Hematopoietic multipotent progenitor cell treated with erythropoietin and hydrocortisone succinate and interleukin-3 and kit ligand, for 4 days (in vitro differentiated cells): ENCODE data around the gene ARL14EPL.
A peak's percentile ranks its signal among the peaks of the same experiment; 100 is the strongest.
"Not testable (repeated sequence)": the region's sequence is repeated elsewhere in the genome, so short reads cannot be mapped to it uniquely, and the experiment has no call there.

Experiments
- DNase-seq: peaks from one replicate; pipeline ENCODE4 v3.0.0-alpha.2; 2015

ARL14EPL gene

GRCh38 chr5:116058346-116058936 is 26.2 kb downstream of the ARL14EPL start:
- peak; percentile 20 for DNase-seq

GRCh38 chr5:116062352-116062751 is 30.1 kb downstream of the ARL14EPL start:
- DNase-seq = no peak

- no peak for DNase-seq
These were observed 31.7 kb downstream of the ARL14EPL start for GRCh38 chr5:116063950-116064349.

- peak; percentile 83 for DNase-seq
These were observed 35.9 kb downstream of the ARL14EPL start for GRCh38 chr5:116068028-116068632.

- no peak for DNase-seq
These were observed 38.9 kb downstream of the ARL14EPL start for GRCh38 chr5:116071211-116071610.

GRCh38 chr5:116075191-116075831 is 43.0 kb downstream of the ARL14EPL start:
- DNase-seq = peak; percentile 52

GRCh38 chr5:116076496-116076895 is 44.2 kb downstream of the ARL14EPL start:
- DNase-seq = peak; percentile 67

GRCh38 chr5:116078199-116078598 is 45.9 kb downstream of the ARL14EPL start:
- no peak for DNase-seq

GRCh38 chr5:116084287-116084691 is 52.0 kb downstream of the ARL14EPL start:
- DNase-seq = peak; percentile 70

GRCh38 chr5:116084871-116085715 is 52.8 kb downstream of the ARL14EPL start, which contains the start of gene COMMD10:
COMMD10 (plus strand) TSS chr5:116085025.
- peak; percentile 94 for DNase-seq

GRCh38 chr5:116086309-116086708 is 54.0 kb downstream of the ARL14EPL start:
- not testable (repeated sequence) for DNase-seq

- DNase-seq = no peak
These were observed 55.8 kb downstream of the ARL14EPL start for GRCh38 chr5:116088062-116088461.

GRCh38 chr5:116090302-116090701 is 58.0 kb downstream of the ARL14EPL start:
- no peak for DNase-seq

GRCh38 chr5:116091416-116091815 is 59.1 kb downstream of the ARL14EPL start:
- DNase-seq = no peak

GRCh38 chr5:116097301-116097700 is 65.0 kb downstream of the ARL14EPL start:
- no peak for DNase-seq

GRCh38 chr5:116098998-116099397 is 66.7 kb downstream of the ARL14EPL start:
- DNase-seq = no peak

GRCh38 chr5:116104941-116105340 is 72.7 kb downstream of the ARL14EPL start:
- DNase-seq = not testable (repeated sequence)
